Activated T-helper 17 cell treated with anti-CD3 and anti-CD28 coated beads, Interleukin-2, amount 50 U/mL, for 72 hours (primary cell): Measurements from ENCODE around the gene ZNF268. TPM values are rescaled to one million over a fixed set of nuclear protein-coding genes. Genes with fewer than 3 reads are reported as not detected.
A peak's percentile ranks its signal among the peaks of the same experiment; 100 is the strongest.

Source experiments
- ATAC-seq: fragments of 150-1000 bp; cut with Tn5 transposase; replicated peaks from 2 replicates; pipeline ENCODE4 v1.10.0; 2021; ENCODE audit warnings: mild to moderate bottlenecking, moderate library complexity
- H3K27ac Mint-ChIP-seq: one replicate; pipeline ENCODE4 v1.8.0; 2022; ENCODE audit warnings: mixed read lengths
- H3K27me3 Mint-ChIP-seq: one replicate; pipeline ENCODE4 v1.8.0; 2022; ENCODE audit warnings: mixed read lengths
- H3K36me3 Mint-ChIP-seq: one replicate; pipeline ENCODE4 v1.8.0; 2022; ENCODE audit warnings: low read depth, mild to moderate bottlenecking, mixed read lengths
- H3K4me1 Mint-ChIP-seq: one replicate; pipeline ENCODE4 v1.8.0; 2022; ENCODE audit warnings: mixed read lengths
- H3K4me3 Mint-ChIP-seq: one replicate; pipeline ENCODE4 v1.8.0; 2022; ENCODE audit warnings: mild to moderate bottlenecking, mixed read lengths
- H3K9me3 Mint-ChIP-seq: one replicate; pipeline ENCODE4 v1.8.0; 2022; ENCODE audit warnings: mixed read lengths
- total RNA-seq, 2 donors: library from RNA; stranded (reverse); gene quantifications; one replicate each; pipeline ENCODE4 v1.2.3, GENCODE V29; 2022

Gene ZNF268
- 10 to 100 TPM; 11.1 to 15.7 TPM for total RNA-seq

GRCh38 chr12:133181238-133181959 is at the start of gene ZNF268:
ZNF268 (plus strand) TSS chr12:133181495; CDS start chr12:133181998, 503 bp downstream.
- ATAC-seq, result peak; percentile 99
- Mint-ChIP-seq H3K27ac (peak within 1 kb of the TSS; percentile 88), H3K27me3 (no peaks in the 10 kb centered on the region), H3K4me1 (peaks cover 16% of the 10 kb centered on the region), H3K36me3 (peaks cover 52% of the 10 kb centered on the region), H3K9me3 (peaks cover 34% of the 10 kb centered on the region), H3K4me3 (peak within 1 kb of the TSS; percentile 95)

GRCh38 chr12:133135747-133136146 is 45.5 kb upstream of the ZNF268 start:
- no peaks in the 10 kb centered on the region for H3K27me3 Mint-ChIP-seq
- peaks cover 46% of the 10 kb centered on the region for H3K9me3 Mint-ChIP-seq
- peaks cover 5% of the 10 kb centered on the region for H3K4me1 Mint-ChIP-seq

GRCh38 chr12:133145981-133146380 is 35.3 kb upstream of the ZNF268 start:
- ATAC-seq, result no peak
- no peak overlapping the region for H3K27ac Mint-ChIP-seq
- H3K9me3 Mint-ChIP-seq, result peaks cover 23% of the 10 kb centered on the region

More at GRCh38 chr12:133135747-133136146, 45.5 kb upstream of the ZNF268 start:
- H3K36me3 Mint-ChIP-seq, result peaks cover 89% of the 10 kb centered on the region
- no peak overlapping the region for H3K27ac Mint-ChIP-seq
- ATAC-seq, result no peak
- no peak overlapping the region for H3K4me3 Mint-ChIP-seq

GRCh38 chr12:133156125-133156690 is 25.1 kb upstream of the ZNF268 start:
- no peak for ATAC-seq
- Mint-ChIP-seq H3K4me1 (no peaks in the 10 kb centered on the region), H3K9me3 (peaks cover 64% of the 10 kb centered on the region), H3K27ac (no peak overlapping the region), H3K27me3 (no peaks in the 10 kb centered on the region), H3K4me3 (no peak overlapping the region), H3K36me3 (peaks cover 72% of the 10 kb centered on the region)

More at GRCh38 chr12:133145981-133146380, 35.3 kb upstream of the ZNF268 start:
- Mint-ChIP-seq H3K27me3 (no peaks in the 10 kb centered on the region), H3K4me3 (no peak overlapping the region), H3K36me3 (peaks cover 77% of the 10 kb centered on the region), H3K4me1 (no peaks in the 10 kb centered on the region)

- H3K9me3 Mint-ChIP-seq, result peaks cover 25% of the 10 kb centered on the region
Observed at GRCh38 chr12:133165776-133166175, 15.5 kb upstream of the ZNF268 start.

GRCh38 chr12:133172491-133172890 is 8.8 kb upstream of the ZNF268 start:
- Mint-ChIP-seq H3K4me3 (no peak overlapping the region), H3K36me3 (no peaks in the 10 kb centered on the region), H3K4me1 (no peaks in the 10 kb centered on the region), H3K27me3 (no peaks in the 10 kb centered on the region), H3K27ac (no peak overlapping the region), H3K9me3 (peaks cover 26% of the 10 kb centered on the region)
- no peak for ATAC-seq

More at GRCh38 chr12:133165776-133166175, 15.5 kb upstream of the ZNF268 start:
- Mint-ChIP-seq H3K27me3 (no peaks in the 10 kb centered on the region), H3K27ac (no peak overlapping the region), H3K4me3 (no peak overlapping the region), H3K36me3 (no peaks in the 10 kb centered on the region), H3K4me1 (no peaks in the 10 kb centered on the region)
- no peak for ATAC-seq

GRCh38 chr12:133174901-133175300 is 6.4 kb upstream of the ZNF268 start:
- Mint-ChIP-seq H3K4me3 (no peak overlapping the region), H3K9me3 (peaks cover 29% of the 10 kb centered on the region), H3K27ac (no peak overlapping the region), H3K4me1 (no peaks in the 10 kb centered on the region), H3K27me3 (no peaks in the 10 kb centered on the region), H3K36me3 (no peaks in the 10 kb centered on the region)
- no peak for ATAC-seq

- Mint-ChIP-seq H3K9me3 (peaks cover 36% of the 10 kb centered on the region), H3K4me3 (peak overlapping the region; percentile 95), H3K4me1 (peaks cover 16% of the 10 kb centered on the region), H3K36me3 (peaks cover 45% of the 10 kb centered on the region), H3K27ac (no peak overlapping the region), H3K27me3 (no peaks in the 10 kb centered on the region)
- no peak for ATAC-seq
Observed at GRCh38 chr12:133180669-133181068, 626 bp upstream of the ZNF268 start.

GRCh38 chr12:133190176-133190575 is 8.9 kb downstream of the ZNF268 start:
- Mint-ChIP-seq H3K36me3 (peaks cover 100% of the 10 kb centered on the region), H3K27ac (no peak overlapping the region), H3K27me3 (no peaks in the 10 kb centered on the region), H3K4me3 (no peak overlapping the region), H3K9me3 (peaks cover 43% of the 10 kb centered on the region), H3K4me1 (no peaks in the 10 kb centered on the region)
- no peak for ATAC-seq

- peaks cover 45% of the 10 kb centered on the region for H3K9me3 Mint-ChIP-seq
Observed at GRCh38 chr12:133192847-133193246, 11.6 kb downstream of the ZNF268 start.

GRCh38 chr12:133201888-133202287 is 20.6 kb downstream of the ZNF268 start:
- Mint-ChIP-seq H3K27ac (no peak overlapping the region), H3K4me3 (no peak overlapping the region), H3K36me3 (peaks cover 59% of the 10 kb centered on the region), H3K9me3 (peaks cover 43% of the 10 kb centered on the region), H3K27me3 (no peaks in the 10 kb centered on the region), H3K4me1 (no peaks in the 10 kb centered on the region)
- ATAC-seq, result no peak

More at GRCh38 chr12:133192847-133193246, 11.6 kb downstream of the ZNF268 start:
- ATAC-seq, result no peak
- Mint-ChIP-seq H3K27ac (no peak overlapping the region), H3K36me3 (peaks cover 92% of the 10 kb centered on the region), H3K27me3 (no peaks in the 10 kb centered on the region), H3K4me3 (no peak overlapping the region), H3K4me1 (no peaks in the 10 kb centered on the region)

- Mint-ChIP-seq H3K36me3 (peaks cover 58% of the 10 kb centered on the region), H3K27ac (peak overlapping the region; percentile 46), H3K27me3 (no peaks in the 10 kb centered on the region), H3K4me3 (no peak overlapping the region), H3K9me3 (peaks cover 43% of the 10 kb centered on the region), H3K4me1 (no peaks in the 10 kb centered on the region)
- no peak for ATAC-seq
Observed at GRCh38 chr12:133202493-133203343, 21.4 kb downstream of the ZNF268 start.

GRCh38 chr12:133203344-133204263 is 22.3 kb downstream of the ZNF268 start:
- no peak for ATAC-seq
- Mint-ChIP-seq H3K36me3 (peaks cover 58% of the 10 kb centered on the region), H3K27ac (peak overlapping the region; percentile 46), H3K4me3 (no peak overlapping the region), H3K27me3 (no peaks in the 10 kb centered on the region), H3K4me1 (no peaks in the 10 kb centered on the region), H3K9me3 (peaks cover 46% of the 10 kb centered on the region)

- Mint-ChIP-seq H3K27me3 (no peaks in the 10 kb centered on the region), H3K36me3 (peaks cover 53% of the 10 kb centered on the region), H3K27ac (no peak overlapping the region), H3K9me3 (peaks cover 47% of the 10 kb centered on the region), H3K4me3 (no peak overlapping the region), H3K4me1 (no peaks in the 10 kb centered on the region)
- ATAC-seq, result no peak
Observed at GRCh38 chr12:133204264-133204603, 22.9 kb downstream of the ZNF268 start.
